ENCODE measurements around the gene STEAP3.

STEAP3 gene

GRCh38 chr2:119214453-119215037, 9.1 kb upstream of the STEAP3 start:
- no peak overlapping the region for H3K27ac Mint-ChIP-seq
- H3K27me3 Mint-ChIP-seq, result no peaks in the 10 kb centered on the region
- H3K9me3 Mint-ChIP-seq, result no peaks in the 10 kb centered on the region
- no peak overlapping the region for H3K4me3 Mint-ChIP-seq
- H3K36me3 Mint-ChIP-seq, result no peaks in the 10 kb centered on the region
- H3K4me1 Mint-ChIP-seq, result no peaks in the 10 kb centered on the region

DNA sequence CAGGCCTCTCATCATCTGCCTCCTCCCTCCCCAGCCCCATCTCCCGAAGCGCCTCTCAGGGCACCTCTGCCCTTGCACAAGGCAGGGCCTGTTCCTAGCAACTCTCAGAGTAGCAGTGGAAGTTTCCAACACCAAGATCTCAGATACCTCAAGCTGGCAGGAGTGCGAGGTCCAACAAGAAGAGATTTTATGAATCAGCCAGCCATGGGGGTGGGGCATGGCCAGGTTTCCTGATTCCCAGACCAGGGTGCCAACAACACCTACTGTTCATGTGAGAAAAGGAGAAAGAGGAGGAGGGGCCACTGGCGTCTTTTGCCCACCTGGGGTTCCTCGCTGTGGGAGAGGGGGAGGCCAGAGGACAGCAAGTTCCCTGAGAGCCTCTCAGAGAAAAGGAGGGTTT, 6.6 kb upstream of the STEAP3 start:
- peaks cover 11% of the 10 kb centered on the region for H3K27me3 Mint-ChIP-seq
- H3K4me3 Mint-ChIP-seq, result no peak overlapping the region
- H3K27ac Mint-ChIP-seq, result no peak overlapping the region
- no peaks in the 10 kb centered on the region for H3K9me3 Mint-ChIP-seq
- H3K36me3 Mint-ChIP-seq, result no peaks in the 10 kb centered on the region
- H3K4me1 Mint-ChIP-seq, result no peaks in the 10 kb centered on the region

DNA sequence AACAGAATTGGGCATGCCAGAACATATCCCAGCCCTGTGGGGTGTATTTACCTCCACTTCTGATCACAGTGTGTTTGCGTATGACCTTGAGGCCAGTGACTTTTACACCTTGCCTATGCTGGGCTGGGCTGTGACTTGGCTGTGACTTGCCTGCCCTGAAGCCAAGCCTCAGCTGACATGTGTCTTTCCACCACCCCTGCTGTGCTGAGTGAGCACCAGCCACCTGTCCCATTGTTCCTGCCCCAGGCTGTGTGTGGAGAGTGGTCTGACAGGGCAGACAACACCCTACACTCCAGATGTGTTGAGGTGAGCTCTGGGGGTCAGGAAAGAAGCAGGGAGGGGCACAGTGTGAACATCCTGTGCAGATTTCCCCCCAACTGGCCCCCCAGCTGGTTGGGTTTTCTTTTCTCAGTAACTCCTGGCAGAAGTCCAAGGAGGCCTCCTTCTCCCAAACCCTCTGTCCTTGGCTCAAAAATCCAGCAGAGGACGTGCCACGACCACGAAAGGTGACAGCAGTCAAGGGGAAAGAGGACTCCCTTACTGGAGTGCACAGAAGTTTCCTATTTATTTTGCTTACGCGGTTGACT, 5.1 kb upstream of the STEAP3 start:
- Mint-ChIP-seq H3K27ac (no peak overlapping the region), H3K4me3 (no peak overlapping the region), H3K9me3 (no peaks in the 10 kb centered on the region), H3K27me3 (peaks cover 19% of the 10 kb centered on the region), H3K4me1 (no peaks in the 10 kb centered on the region), H3K36me3 (no peaks in the 10 kb centered on the region)

DNA sequence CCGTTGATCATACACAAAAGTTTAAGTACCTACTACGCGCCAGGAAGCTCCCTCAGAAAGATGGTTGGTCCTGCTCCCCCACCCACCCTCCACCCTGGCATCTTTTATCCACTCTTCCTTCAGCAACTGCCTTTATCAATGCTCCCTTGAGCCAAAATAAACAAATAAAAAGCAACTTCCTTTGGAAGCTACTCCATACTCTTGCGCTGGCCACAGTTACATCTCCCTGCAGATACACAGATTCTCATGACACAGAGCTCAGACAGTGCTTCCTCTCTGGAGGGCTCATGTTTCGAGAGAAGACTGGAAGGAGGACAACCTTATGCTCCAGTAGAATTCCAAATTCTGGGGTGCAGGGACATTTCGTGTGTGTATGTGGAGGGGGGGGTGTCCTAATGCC, 3.8 kb upstream of the STEAP3 start:
- H3K36me3 Mint-ChIP-seq, result no peaks in the 10 kb centered on the region
- peaks cover 19% of the 10 kb centered on the region for H3K27me3 Mint-ChIP-seq
- peak overlapping the region; percentile 53 for H3K27ac Mint-ChIP-seq
- H3K4me3 Mint-ChIP-seq, result no peak overlapping the region
- H3K9me3 Mint-ChIP-seq, result no peaks in the 10 kb centered on the region
- no peaks in the 10 kb centered on the region for H3K4me1 Mint-ChIP-seq

DNA sequence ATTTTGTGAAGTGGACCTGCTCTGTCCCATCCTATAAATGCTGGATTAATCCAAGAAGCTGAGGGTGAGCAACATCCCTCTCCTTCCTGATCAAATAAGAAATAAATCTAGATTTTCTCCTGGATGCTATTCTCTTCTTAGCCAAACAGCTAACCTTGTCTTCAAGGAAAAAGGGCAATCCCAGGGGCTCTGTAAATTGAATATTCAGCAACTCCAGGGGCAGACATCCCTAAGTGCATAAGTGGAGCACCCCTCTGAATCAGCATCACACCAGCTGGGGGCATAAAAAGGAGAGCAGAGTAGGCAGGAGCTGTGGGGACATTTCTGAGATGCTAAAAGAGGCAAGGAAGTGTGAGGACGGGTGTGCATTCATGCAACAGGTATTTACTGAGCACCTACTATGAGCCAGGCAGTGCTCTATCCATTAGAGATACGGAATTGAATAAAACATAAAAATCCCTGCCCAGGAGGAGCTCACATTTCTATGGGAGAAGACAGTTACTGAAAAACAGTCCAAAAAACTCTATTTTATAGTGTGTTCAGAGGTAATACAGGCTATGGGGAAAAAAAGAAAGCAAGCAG, 2.8 kb upstream of the STEAP3 start:
- Mint-ChIP-seq H3K4me3 (no peak overlapping the region), H3K27ac (no peak overlapping the region), H3K9me3 (no peaks in the 10 kb centered on the region), H3K27me3 (peaks cover 21% of the 10 kb centered on the region), H3K36me3 (no peaks in the 10 kb centered on the region), H3K4me1 (no peaks in the 10 kb centered on the region)

GRCh38 chr2:119221609-119222008, 2.0 kb upstream of the STEAP3 start:
- Mint-ChIP-seq H3K27me3 (peaks cover 21% of the 10 kb centered on the region), H3K9me3 (no peaks in the 10 kb centered on the region), H3K36me3 (no peaks in the 10 kb centered on the region), H3K27ac (no peak overlapping the region), H3K4me3 (no peak overlapping the region), H3K4me1 (no peaks in the 10 kb centered on the region)

DNA sequence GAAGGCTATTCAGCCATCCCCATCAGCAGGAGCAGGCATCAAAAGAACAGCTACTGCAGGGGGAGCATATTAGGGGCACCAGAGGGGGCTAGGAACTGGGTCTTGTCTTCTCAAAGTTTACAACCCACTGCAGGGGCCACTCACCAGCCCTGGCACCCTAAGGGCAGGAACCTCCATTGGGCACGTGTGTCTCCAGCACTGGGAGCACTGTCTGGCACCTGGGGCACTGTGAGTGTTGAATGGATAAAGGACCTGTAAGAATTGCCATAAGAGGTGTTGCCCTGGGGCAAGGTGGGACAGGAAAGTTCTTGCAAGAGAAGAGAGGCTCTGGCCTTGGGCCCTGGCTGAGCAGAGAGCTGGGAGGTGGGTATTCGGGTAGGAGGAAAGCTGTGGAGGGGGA, 1.4 kb upstream of the STEAP3 start:
- Mint-ChIP-seq H3K36me3 (no peaks in the 10 kb centered on the region), H3K4me1 (no peaks in the 10 kb centered on the region), H3K27ac (no peak overlapping the region), H3K27me3 (peaks cover 22% of the 10 kb centered on the region), H3K9me3 (no peaks in the 10 kb centered on the region), H3K4me3 (no peak overlapping the region)

GRCh38 chr2:119222863-119223520, 642 bp upstream of the STEAP3 start:
- Mint-ChIP-seq H3K36me3 (no peaks in the 10 kb centered on the region), H3K4me1 (no peaks in the 10 kb centered on the region), H3K9me3 (no peaks in the 10 kb centered on the region), H3K4me3 (peak overlapping the region; percentile 39), H3K27me3 (peaks cover 22% of the 10 kb centered on the region), H3K27ac (no peak overlapping the region)

DNA sequence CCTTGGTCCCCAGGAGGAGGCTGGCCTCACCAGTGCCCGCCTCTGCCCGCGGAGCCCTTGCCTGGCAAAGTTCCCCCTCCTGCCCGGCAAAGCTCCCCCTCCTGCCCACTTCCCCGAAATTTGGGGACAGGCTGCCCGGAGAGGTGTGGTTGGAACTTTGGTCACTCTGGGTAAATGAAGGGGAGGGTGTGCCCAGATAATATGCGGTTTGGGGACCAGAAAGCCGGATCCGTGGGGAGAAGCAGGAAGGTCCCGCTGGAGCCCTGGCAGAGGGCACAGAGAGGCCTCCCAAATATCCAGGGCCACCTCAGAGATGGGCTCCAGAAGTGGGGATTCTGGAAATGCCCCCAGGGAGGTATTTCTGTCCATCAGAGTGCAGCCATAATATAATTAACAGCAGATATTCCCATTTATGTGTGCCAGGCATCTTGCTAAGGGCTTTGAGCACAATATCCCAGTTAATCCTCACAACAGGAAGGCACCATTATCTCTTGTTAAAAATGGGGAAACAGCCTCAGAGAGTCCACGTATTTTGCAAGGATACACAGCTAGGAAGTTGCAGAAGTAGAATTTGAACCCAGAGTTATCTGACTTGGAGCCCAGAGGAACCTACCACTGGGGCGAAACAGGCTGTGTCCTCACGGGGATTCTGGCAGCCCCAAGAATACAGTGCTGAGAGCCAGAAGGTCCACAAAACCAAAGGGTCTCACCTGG, 914 bp downstream of the STEAP3 start:
- Mint-ChIP-seq H3K9me3 (no peaks in the 10 kb centered on the region), H3K4me3 (peak overlapping the region; percentile 30)

GRCh38 chr2:119225105-119225865, 1.7 kb downstream of the STEAP3 start:
- H3K27me3 Mint-ChIP-seq, result peaks cover 20% of the 10 kb centered on the region
- H3K4me1 Mint-ChIP-seq, result no peaks in the 10 kb centered on the region
- H3K27ac Mint-ChIP-seq, result no peak overlapping the region
- H3K36me3 Mint-ChIP-seq, result no peaks in the 10 kb centered on the region
- no peak overlapping the region for H3K4me3 Mint-ChIP-seq
- H3K9me3 Mint-ChIP-seq, result no peaks in the 10 kb centered on the region

More for the DNA sequence above, 914 bp downstream of the STEAP3 start:
- H3K4me1 Mint-ChIP-seq, result no peaks in the 10 kb centered on the region
- no peaks in the 10 kb centered on the region for H3K36me3 Mint-ChIP-seq
- H3K27ac Mint-ChIP-seq, result no peak overlapping the region
- H3K27me3 Mint-ChIP-seq, result peaks cover 24% of the 10 kb centered on the region

DNA sequence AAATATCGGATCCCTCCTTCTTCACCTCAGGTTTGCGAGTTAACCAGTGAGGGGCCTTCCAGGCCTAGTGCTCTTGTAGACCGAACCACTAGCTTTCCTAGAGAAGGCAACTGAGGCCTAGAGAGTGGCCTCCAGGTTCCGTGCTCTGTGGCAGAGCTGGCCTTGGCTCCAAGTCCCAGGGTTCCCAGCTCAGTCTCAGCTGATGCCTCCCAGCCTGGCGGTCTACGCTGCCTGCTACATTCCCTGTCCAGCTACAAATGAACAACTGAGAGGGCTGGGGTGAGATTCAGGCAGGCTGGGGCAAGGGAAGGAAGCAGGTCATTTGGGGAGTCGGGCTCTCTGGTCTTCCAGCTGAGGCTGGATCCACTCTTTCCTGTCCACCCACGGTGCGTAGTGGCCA, 2.3 kb downstream of the STEAP3 start:
- H3K4me1 Mint-ChIP-seq, result no peaks in the 10 kb centered on the region
- no peak overlapping the region for H3K27ac Mint-ChIP-seq
- H3K36me3 Mint-ChIP-seq, result no peaks in the 10 kb centered on the region
- H3K27me3 Mint-ChIP-seq, result peaks cover 15% of the 10 kb centered on the region
- no peaks in the 10 kb centered on the region for H3K9me3 Mint-ChIP-seq
- H3K4me3 Mint-ChIP-seq, result no peak overlapping the region

DNA sequence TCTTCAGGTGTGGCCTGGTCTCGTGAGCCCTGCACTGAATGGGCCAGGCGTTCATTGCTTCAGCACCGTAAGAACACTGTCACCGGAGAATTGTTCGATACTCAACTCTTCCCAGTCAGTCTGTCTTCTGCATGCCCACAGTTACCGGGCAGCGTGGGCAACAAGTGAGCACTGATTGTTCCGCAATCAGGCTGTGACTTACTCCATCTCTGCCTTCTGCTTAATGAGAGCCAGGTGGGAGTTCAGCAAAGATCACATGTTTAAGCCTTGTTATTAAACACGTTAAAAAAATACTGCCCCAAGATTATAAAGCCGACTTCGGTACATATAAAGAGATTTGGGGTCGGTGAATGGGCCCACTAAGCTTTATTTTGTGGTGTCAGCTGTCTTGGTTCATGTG, 3.7 kb downstream of the STEAP3 start:
- H3K27me3 Mint-ChIP-seq, result peaks cover 10% of the 10 kb centered on the region
- no peak overlapping the region for H3K27ac Mint-ChIP-seq
- no peaks in the 10 kb centered on the region for H3K9me3 Mint-ChIP-seq
- no peaks in the 10 kb centered on the region for H3K36me3 Mint-ChIP-seq
- no peaks in the 10 kb centered on the region for H3K4me1 Mint-ChIP-seq
- no peak overlapping the region for H3K4me3 Mint-ChIP-seq

DNA sequence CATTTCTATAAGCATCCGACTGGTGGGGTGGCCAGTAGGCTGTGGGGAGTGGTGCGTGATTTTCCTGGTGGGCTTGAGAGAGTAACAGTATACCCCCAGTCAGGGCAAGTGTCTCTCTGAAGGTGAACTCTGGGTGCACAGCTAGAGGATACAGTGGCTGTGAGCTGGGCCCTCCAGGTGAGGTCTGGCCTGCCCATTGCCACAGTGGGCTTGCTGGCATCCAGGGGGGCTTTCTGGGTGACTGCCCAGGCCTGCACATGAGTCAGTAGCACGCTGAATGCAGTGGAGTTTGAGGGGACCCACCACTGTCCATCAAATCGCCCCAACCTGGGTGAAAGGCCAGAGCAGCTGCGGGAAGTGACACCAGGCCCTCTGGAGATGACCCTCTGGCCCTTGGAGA, 4.5 kb downstream of the STEAP3 start:
- H3K27ac Mint-ChIP-seq, result no peak overlapping the region
- H3K9me3 Mint-ChIP-seq, result no peaks in the 10 kb centered on the region
- H3K36me3 Mint-ChIP-seq, result no peaks in the 10 kb centered on the region
- no peaks in the 10 kb centered on the region for H3K4me1 Mint-ChIP-seq
- no peak overlapping the region for H3K4me3 Mint-ChIP-seq
- peaks cover 4% of the 10 kb centered on the region for H3K27me3 Mint-ChIP-seq

DNA sequence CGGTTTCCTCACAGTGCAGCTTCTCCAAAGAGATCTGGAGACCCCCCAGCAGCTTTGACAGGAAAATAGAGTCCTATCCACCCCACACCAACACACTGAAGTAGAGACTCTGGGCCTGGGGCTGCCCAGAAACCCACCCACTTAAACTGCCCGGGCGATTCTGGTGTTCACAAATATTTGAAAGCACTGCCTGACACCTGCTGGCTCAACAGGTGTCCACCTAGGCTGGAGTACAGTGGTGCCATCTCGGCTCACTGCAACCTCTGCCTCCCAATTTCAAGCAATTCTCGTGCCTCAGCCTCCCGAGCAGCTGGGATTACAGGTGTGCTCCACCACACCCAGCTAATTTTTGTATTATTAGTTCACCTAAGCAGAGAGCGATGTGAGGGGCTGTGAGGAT, 5.3 kb downstream of the STEAP3 start:
- H3K4me3 Mint-ChIP-seq, result no peak overlapping the region
- no peaks in the 10 kb centered on the region for H3K4me1 Mint-ChIP-seq
- no peaks in the 10 kb centered on the region for H3K9me3 Mint-ChIP-seq
- peaks cover 4% of the 10 kb centered on the region for H3K27me3 Mint-ChIP-seq
- no peak overlapping the region for H3K27ac Mint-ChIP-seq
- no peaks in the 10 kb centered on the region for H3K36me3 Mint-ChIP-seq

- H3K27me3 Mint-ChIP-seq, result peaks cover 4% of the 10 kb centered on the region
- H3K4me3 Mint-ChIP-seq, result no peak overlapping the region
- H3K4me1 Mint-ChIP-seq, result no peaks in the 10 kb centered on the region
- no peak overlapping the region for H3K27ac Mint-ChIP-seq
- no peaks in the 10 kb centered on the region for H3K9me3 Mint-ChIP-seq
- H3K36me3 Mint-ChIP-seq, result no peaks in the 10 kb centered on the region
Measured at GRCh38 chr2:119229716-119230115, 6.1 kb downstream of the STEAP3 start.
